ENCODE measurements around the gene SGMS1. TPM values are rescaled to one million over a fixed set of nuclear protein-coding genes. Genes with fewer than 3 reads are reported as not detected.

The SGMS1 gene
- polyA plus RNA-seq, 1 of the 3 experiments (the other 2 are of a cell fraction), result 6.3 TPM

DNA sequence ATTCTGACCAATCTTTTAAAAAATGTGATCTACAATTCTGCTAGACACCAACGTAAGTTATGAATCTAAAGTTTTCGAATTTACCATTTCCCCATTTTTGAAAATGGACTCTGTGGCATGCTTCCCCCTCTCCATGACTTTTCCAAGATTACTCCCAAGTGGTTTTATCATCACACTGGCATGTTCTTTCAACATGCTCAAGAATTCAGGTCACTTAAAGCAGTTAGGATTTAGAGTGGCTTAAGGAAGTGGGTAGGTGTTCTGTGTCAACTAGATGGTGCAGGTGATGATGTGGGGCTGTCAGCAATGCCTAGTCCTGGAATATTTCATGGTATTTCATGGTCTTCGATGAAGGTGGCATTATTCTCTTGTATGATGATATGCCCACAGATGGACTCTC, 208.5 kb downstream of the SGMS1 start (continued):
- TF ChIP-seq, protein P1, sequence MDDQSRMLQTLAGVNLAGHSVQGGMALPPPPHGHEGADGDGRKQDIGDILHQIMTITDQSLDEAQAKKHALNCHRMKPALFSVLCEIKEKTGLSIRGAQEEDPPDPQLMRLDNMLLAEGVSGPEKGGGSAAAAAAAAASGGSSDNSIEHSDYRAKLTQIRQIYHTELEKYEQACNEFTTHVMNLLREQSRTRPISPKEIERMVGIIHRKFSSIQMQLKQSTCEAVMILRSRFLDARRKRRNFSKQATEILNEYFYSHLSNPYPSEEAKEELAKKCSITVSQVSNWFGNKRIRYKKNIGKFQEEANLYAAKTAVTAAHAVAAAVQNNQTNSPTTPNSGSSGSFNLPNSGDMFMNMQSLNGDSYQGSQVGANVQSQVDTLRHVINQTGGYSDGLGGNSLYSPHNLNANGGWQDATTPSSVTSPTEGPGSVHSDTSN (IDR thresholded peaks at IDR 0.05), result no peak
- TF ChIP-seq JUND (IDR thresholded peaks at IDR 0.05), result no peak
- no peak for TF ChIP-seq MEF2A (IDR thresholded peaks at IDR 0.05; ENCODE audit: borderline replicate concordance, low read depth)
- no peak for TF ChIP-seq TEAD4 (IDR thresholded peaks at IDR 0.05; ENCODE audit: borderline replicate concordance, insufficient read depth)

- Histone ChIP-seq H3K9ac (no peak overlapping the region), H3K36me3 (replicated peaks in 1 of 2; ENCODE audit: control insufficient read depth in 1 of 2, insufficient read depth in 2 of 2, low read length in 1 of 2) (no peaks in the 10 kb centered on the region), H3K27ac (ENCODE audit: low read depth in 2 of 2, low read length in 1 of 2) (0 out of 4 replicates have a peak overlapping the region, but pooled peaks of 1 of the 2 experiments have one; percentile 0), H2AFZ (ENCODE audit: low read depth) (no peak overlapping the region), H3K4me3 (ENCODE audit: low read depth in 2 of 2, low read length in 1 of 2) (no peak overlapping the region), H3K9me3 (no peaks in the 10 kb centered on the region), H3K9me2 (no peaks in the 10 kb centered on the region), H4K20me1 (ENCODE audit: insufficient read depth) (peaks cover 4% of the 10 kb centered on the region; the same call in 1 of the 2 replicates), H3K4me2 (no peak overlapping the region), H3K4me1 (ENCODE audit: control insufficient read depth in 1 of 2, insufficient read depth in 2 of 2, low read depth in 1 of 2, low read length in 1 of 2) (peaks cover 4 to 5% of the 10 kb centered on the region in 2 experiments; a peak in 1 of 4 replicates), H3F3A (replicated peaks; ENCODE audit: insufficient read depth) (no peaks in the 10 kb centered on the region), H3K79me2 (ENCODE audit: insufficient read depth) (peaks cover 80% of the 10 kb centered on the region), H3K27me3 (ENCODE audit: insufficient read depth) (no peaks in the 10 kb centered on the region)
- no peak for DNase-seq
- WGBS (ENCODE audit: low lambda C conversion rate), result 65% methylated on average over 6 of the region's 6 CpGs
- TF ChIP-seq FOSL2 (IDR thresholded peaks at IDR 0.05; ENCODE audit: borderline replicate concordance, low read depth), result peak; percentile 39; the same call in 1 of the 2 replicates
- no peak for TF ChIP-seq YY1 (IDR thresholded peaks at IDR 0.05; ENCODE audit: low read depth)
- CTCF ChIA-PET, result interaction anchor here (1.0 to 2.8 kb wide), 2 partner anchors 11 to 42 kb away, joined by 4 to 10 read pairs; no protein-coding TSS in a partner anchor
- POLR2A ChIA-PET, result no interaction called here
These were observed 213.5 kb downstream of the SGMS1 start for GRCh38 chr10:50410066-50410811.

DNA sequence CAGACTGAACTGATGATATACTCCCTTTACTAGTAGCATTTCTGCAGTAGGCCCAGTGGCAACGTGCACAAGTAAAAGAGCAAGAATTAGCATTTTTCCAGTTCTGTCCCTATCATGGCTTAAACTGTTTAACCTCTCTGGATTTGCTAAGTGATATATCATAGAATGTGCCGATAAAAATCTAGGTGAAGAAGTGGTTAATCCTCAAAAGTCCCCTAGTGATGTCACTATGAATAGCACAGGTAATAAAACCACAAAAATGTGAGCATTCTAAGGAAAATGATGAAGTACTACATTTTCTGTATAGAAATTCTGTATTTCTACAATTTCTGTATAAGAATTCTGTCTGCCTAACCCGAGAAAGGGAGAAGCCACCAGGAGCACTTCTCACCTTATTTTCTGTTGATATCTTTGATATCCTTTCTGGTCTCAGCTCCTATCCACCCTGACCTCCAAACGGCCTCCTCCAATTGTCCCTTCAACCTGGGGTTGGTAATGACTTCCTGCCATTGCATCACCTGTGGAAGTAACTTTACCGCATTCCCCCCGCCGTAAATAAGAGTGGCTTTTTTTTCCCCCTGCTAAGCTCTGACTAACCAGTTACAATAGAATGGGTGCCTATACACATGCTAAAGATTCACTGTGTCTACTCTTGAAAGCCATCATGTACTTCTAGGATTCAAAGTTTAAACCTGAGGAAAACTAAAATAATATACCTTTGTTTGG, 216.5 kb downstream of the SGMS1 start:
- Histone ChIP-seq H3K79me2 (ENCODE audit: insufficient read depth) (peaks cover 73% of the 10 kb centered on the region; the same call in 1 of the 2 replicates), H3K36me3 (replicated peaks in 1 of 2; ENCODE audit: control insufficient read depth in 1 of 2, insufficient read depth in 2 of 2, low read length in 1 of 2) (peaks cover 0 to 6% of the 10 kb centered on the region in 2 experiments), H3K27me3 (ENCODE audit: insufficient read depth) (no peaks in the 10 kb centered on the region), H3K9me2 (no peaks in the 10 kb centered on the region), H2AFZ (ENCODE audit: low read depth) (no peak overlapping the region), H3F3A (replicated peaks; ENCODE audit: insufficient read depth) (no peaks in the 10 kb centered on the region), H3K27ac (ENCODE audit: low read depth in 2 of 2, low read length in 1 of 2) (no peak overlapping the region), H4K20me1 (ENCODE audit: insufficient read depth) (no peaks in the 10 kb centered on the region), H3K4me1 (ENCODE audit: control insufficient read depth in 1 of 2, insufficient read depth in 2 of 2, low read depth in 1 of 2, low read length in 1 of 2) (peaks cover 4 to 5% of the 10 kb centered on the region in 2 experiments; a peak in 1 of 4 replicates), H3K9ac (no peak overlapping the region), H3K9me3 (no peaks in the 10 kb centered on the region), H3K4me2 (no peak overlapping the region), H3K4me3 (ENCODE audit: low read depth in 2 of 2, low read length in 1 of 2) (no peak overlapping the region)
- CTCF ChIA-PET, result no interaction called here
- DNase-seq, result no peak
- TF ChIP-seq, protein P2, sequence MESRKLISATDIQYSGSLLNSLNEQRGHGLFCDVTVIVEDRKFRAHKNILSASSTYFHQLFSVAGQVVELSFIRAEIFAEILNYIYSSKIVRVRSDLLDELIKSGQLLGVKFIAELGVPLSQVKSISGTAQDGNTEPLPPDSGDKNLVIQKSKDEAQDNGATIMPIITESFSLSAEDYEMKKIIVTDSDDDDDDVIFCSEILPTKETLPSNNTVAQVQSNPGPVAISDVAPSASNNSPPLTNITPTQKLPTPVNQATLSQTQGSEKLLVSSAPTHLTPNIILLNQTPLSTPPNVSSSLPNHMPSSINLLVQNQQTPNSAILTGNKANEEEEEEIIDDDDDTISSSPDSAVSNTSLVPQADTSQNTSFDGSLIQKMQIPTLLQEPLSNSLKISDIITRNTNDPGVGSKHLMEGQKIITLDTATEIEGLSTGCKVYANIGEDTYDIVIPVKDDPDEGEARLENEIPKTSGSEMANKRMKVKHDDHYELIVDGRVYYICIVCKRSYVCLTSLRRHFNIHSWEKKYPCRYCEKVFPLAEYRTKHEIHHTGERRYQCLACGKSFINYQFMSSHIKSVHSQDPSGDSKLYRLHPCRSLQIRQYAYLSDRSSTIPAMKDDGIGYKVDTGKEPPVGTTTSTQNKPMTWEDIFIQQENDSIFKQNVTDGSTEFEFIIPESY (IDR thresholded peaks at IDR 0.05; ENCODE audit: borderline replicate concordance, low read depth), result no peak
- TF ChIP-seq, protein P3, sequence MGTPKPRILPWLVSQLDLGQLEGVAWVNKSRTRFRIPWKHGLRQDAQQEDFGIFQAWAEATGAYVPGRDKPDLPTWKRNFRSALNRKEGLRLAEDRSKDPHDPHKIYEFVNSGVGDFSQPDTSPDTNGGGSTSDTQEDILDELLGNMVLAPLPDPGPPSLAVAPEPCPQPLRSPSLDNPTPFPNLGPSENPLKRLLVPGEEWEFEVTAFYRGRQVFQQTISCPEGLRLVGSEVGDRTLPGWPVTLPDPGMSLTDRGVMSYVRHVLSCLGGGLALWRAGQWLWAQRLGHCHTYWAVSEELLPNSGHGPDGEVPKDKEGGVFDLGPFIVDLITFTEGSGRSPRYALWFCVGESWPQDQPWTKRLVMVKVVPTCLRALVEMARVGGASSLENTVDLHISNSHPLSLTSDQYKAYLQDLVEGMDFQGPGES (IDR thresholded peaks at IDR 0.05; ENCODE audit: low read depth, low read length), result no peak
- TF ChIP-seq FOXJ3 (CRISPR knock-in tag; IDR thresholded peaks at IDR 0.05) (no peak), CTCF (IDR thresholded peaks at IDR 0.05) (no peak), GATA2 (CRISPR knock-in tag; IDR thresholded peaks at IDR 0.05) (no peak), POLR2AphosphoS5 (IDR thresholded peaks at IDR 0.05; ENCODE audit: low read depth, low read length) (no peak), FOSL2 (IDR thresholded peaks at IDR 0.05; ENCODE audit: borderline replicate concordance, low read depth) (no peak), NRF1 (IDR thresholded peaks at IDR 0.05; ENCODE audit: low read depth, low read length) (no peak)
- 95% methylated on average over 7 of the region's 7 CpGs for WGBS (ENCODE audit: low lambda C conversion rate)
- POLR2A ChIA-PET, result no interaction called here
